Upper lobe of left lung (tissue), 4 donors: Measurements from ENCODE around the gene CYFIP1.

ENCODE experiments used
- POLR2A ChIP-seq, 4 donors: fragments of 450-650 bp; IDR thresholded peaks; one replicate each; pipeline ENCODE4 v1.5.1; 2016 to 2017; ENCODE audit warnings: antibody characterized with exemption in 4 of 4, mild to moderate bottlenecking in 2 of 4
- TF ChIP-seq, protein P1 (sequence below), 6 experiments: fragments of 450-650 bp in 4 of 6; fragments of 200-600 bp in 2 of 6; sonication (generic) in 2 of 6; IDR thresholded peaks; one replicate each; pipeline ENCODE4 v1.5.1; 2016 to 2019; ENCODE audit warnings: antibody characterized with exemption in 6 of 6

DNA sequence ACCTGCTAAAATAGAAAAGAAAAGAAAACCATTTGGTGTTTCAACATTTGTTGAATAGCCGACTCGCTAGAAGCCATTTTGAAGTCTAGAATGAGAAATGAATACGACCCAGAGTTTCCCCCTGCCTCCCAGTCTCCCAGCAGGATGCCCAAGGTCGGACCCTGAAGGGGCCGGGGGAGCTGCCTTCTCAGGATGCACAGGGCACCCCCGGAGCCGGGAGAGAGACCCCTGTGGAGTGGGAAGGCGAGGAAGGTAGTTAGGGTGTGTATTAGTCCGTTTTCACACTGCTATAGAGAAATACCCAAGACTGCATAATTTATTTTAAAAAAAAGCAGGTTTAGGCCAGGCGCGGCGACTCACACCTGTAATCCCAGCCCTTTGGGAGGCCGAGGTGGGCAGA, 97.0 kb downstream of the CYFIP1 start:
- TF ChIP-seq, protein P1, sequence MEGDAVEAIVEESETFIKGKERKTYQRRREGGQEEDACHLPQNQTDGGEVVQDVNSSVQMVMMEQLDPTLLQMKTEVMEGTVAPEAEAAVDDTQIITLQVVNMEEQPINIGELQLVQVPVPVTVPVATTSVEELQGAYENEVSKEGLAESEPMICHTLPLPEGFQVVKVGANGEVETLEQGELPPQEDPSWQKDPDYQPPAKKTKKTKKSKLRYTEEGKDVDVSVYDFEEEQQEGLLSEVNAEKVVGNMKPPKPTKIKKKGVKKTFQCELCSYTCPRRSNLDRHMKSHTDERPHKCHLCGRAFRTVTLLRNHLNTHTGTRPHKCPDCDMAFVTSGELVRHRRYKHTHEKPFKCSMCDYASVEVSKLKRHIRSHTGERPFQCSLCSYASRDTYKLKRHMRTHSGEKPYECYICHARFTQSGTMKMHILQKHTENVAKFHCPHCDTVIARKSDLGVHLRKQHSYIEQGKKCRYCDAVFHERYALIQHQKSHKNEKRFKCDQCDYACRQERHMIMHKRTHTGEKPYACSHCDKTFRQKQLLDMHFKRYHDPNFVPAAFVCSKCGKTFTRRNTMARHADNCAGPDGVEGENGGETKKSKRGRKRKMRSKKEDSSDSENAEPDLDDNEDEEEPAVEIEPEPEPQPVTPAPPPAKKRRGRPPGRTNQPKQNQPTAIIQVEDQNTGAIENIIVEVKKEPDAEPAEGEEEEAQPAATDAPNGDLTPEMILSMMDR (IDR thresholded peaks at IDR 0.05), result no peak
- no peak for TF ChIP-seq POLR2A (IDR thresholded peaks at IDR 0.05)
